HCT116 (cell line): ENCODE results near the gene TSC22D4. TPM values are rescaled to one million over a fixed set of nuclear protein-coding genes. Genes with fewer than 3 reads are reported as not detected.

Experiments
- ATAC-seq: fragments of 200-7000 bp; cut with Tn5 transposase; 2 replicates; pipeline ENCODE4 v1.9.1; 2020; ENCODE audit warnings: mild to moderate bottlenecking, moderate library complexity
- BruUV-seq: library from RNA; stranded (reverse); fragments of 400-500 nt; replicated peaks from 2 replicates; lab custom pipeline; 2021; lab: Mats Ljungman, UMichigan
- CTCF ChIA-PET: fragments of 300-600 bp; sonication (Branson Sonifier 250); formaldehyde crosslinking; loops from one replicate; lab custom pipeline; 2021; ENCODE audit warnings: antibody characterized with exemption; lab: Charles Lee
- POLR2A ChIA-PET: fragments of 300-600, 350-600 bp; sonication (Branson Sonifier 250); formaldehyde crosslinking; loops from one replicate; lab custom pipeline; 2021; ENCODE audit warnings: antibody characterized with exemption; lab: Charles Lee
- RAD21 ChIA-PET, 2 experiments: fragments of 300-600 bp; sonication (Branson Sonifier 250); formaldehyde crosslinking; loops; one replicate each; lab custom pipeline; 2023; ENCODE audit warnings: low total read pairs in 2 of 2; ENCODE audit not compliant: uncharacterized antibody in 2 of 2, unreplicated experiment in 2 of 2, low non-redundant PET in 1 of 2; lab: Charles Lee
- DNase-seq: peaks from one replicate; pipeline ENCODE4 v3.0.0-alpha.2; 2010; ENCODE audit warnings: low read depth, low spot score
- H2AFZ ChIP-seq: fragments of 200-600 bp; shearing (Covaris generic), sonication (generic); 2 replicates; pipeline ENCODE4 v1.6.1; 2017; ENCODE audit warnings: low read depth, mixed run types, mixed read lengths, antibody characterized with exemption, low read length; ENCODE audit not compliant: poor library complexity, severe bottlenecking
- H3K27ac ChIP-seq: 2 replicates; pipeline ENCODE4 v1.5.1; 2012; ENCODE audit warnings: low read depth, low read length
- H3K27me3 ChIP-seq: fragments of 200-600 bp; sonication (generic); 2 replicates; pipeline ENCODE4 v1.6.1; 2016; ENCODE audit warnings: mixed run types, low read length, mixed read lengths; ENCODE audit not compliant: insufficient read depth
- H3K36me3 ChIP-seq, 2 experiments: fragments of 200-500 bp in 1 of 2; fragments of 200-600 bp in 1 of 2; sonication (Bioruptor generic) in 1 of 2; sonication (generic) in 1 of 2; 2 replicates each; pipeline versions ENCODE4 v1.5.1 to v1.6.1; 2014 to 2016; ENCODE audit warnings: low read length in 2 of 2, inconsistent platforms in 1 of 2, mixed read lengths in 1 of 2, mixed run types in 1 of 2; ENCODE audit not compliant: insufficient read depth in 2 of 2, control insufficient read depth in 1 of 2
- H3K4me1 ChIP-seq, 2 experiments: fragments of 200-600 bp in 1 of 2; sonication (generic) in 1 of 2; 2 replicates each; pipeline versions ENCODE4 v1.5.1 to v1.6.1; 2012 to 2017; ENCODE audit warnings: low read length in 2 of 2, inconsistent platforms in 1 of 2, mild to moderate bottlenecking in 1 of 2, mixed read lengths in 1 of 2, mixed run types in 1 of 2, moderate library complexity in 1 of 2; ENCODE audit not compliant: insufficient read depth in 2 of 2, control insufficient read depth in 1 of 2
- H3K4me2 ChIP-seq: fragments of 200-600 bp; sonication (generic); 2 replicates; pipeline ENCODE4 v1.6.1; 2017; ENCODE audit warnings: mixed run types, low read length, mixed read lengths
- H3K4me3 ChIP-seq, 2 experiments: fragments of 200-600 bp in 1 of 2; sonication (generic) in 1 of 2; replicated peaks in 1 of 2; 2 replicates each; pipeline ENCODE4 v1.5.1; 2011 to 2016; ENCODE audit warnings: low read length in 2 of 2, control low read depth in 1 of 2, low read depth in 1 of 2, mild to moderate bottlenecking in 1 of 2, mixed read lengths in 1 of 2, mixed run types in 1 of 2
- H3K79me2 ChIP-seq: fragments of 200-600 bp; sonication (generic); 2 replicates; pipeline ENCODE4 v1.6.1; 2017; ENCODE audit warnings: mild to moderate bottlenecking, mixed run types, low read length, moderate library complexity, mixed read lengths; ENCODE audit not compliant: insufficient read depth
- H3K9ac ChIP-seq: fragments of 200-600 bp; sonication (generic); 2 replicates; pipeline ENCODE4 v1.6.1; 2016; ENCODE audit warnings: low read length, mixed read lengths
- H3K9me2 ChIP-seq: fragments of 200-600 bp; sonication (generic), shearing (Covaris generic); 2 replicates; pipeline ENCODE4 v1.6.1; 2017; ENCODE audit warnings: mixed run types, mild to moderate bottlenecking, moderate library complexity; ENCODE audit not compliant: insufficient read depth
- H3K9me3 ChIP-seq, 2 experiments: fragments of 200-500 bp in 1 of 2; fragments of 200-600 bp in 1 of 2; sonication (Bioruptor generic) in 1 of 2; sonication (generic) in 1 of 2; 2 replicates each; pipeline ENCODE4 v1.6.1; 2014 to 2017; ENCODE audit warnings: low read length in 2 of 2, mixed read lengths in 2 of 2, inconsistent platforms in 1 of 2, low read depth in 1 of 2, mild to moderate bottlenecking in 1 of 2, mixed run types in 1 of 2, moderate library complexity in 1 of 2; ENCODE audit not compliant: control insufficient read depth in 1 of 2, insufficient read depth in 1 of 2
- H4K20me1 ChIP-seq: fragments of 200-600 bp; sonication (generic), shearing (Covaris generic); 2 replicates; pipeline ENCODE4 v1.6.1; 2017; ENCODE audit warnings: mixed run types, mild to moderate bottlenecking, moderate library complexity; ENCODE audit not compliant: insufficient read depth
- EZH2 ChIP-seq: fragments of 200-600 bp; sonication (generic); IDR thresholded peaks from 2 replicates; pipeline ENCODE4 v1.6.1; 2017; ENCODE audit warnings: antibody characterized with exemption, mixed run types
- POLR2A ChIP-seq: IDR thresholded peaks from 2 replicates; pipeline ENCODE4 v1.7.0; 2011; ENCODE audit warnings: borderline replicate concordance; ENCODE audit not compliant: insufficient read depth, insufficient read length; ENCODE audit errors: extremely low read depth
- POLR2AphosphoS5 ChIP-seq: IDR thresholded peaks from 2 replicates; pipeline ENCODE4 v1.6.1; 2011; ENCODE audit warnings: mild to moderate bottlenecking, low read depth, low read length, moderate library complexity
- RAD21 ChIP-seq: IDR thresholded peaks from 2 replicates; pipeline ENCODE4 v1.6.1; 2012; ENCODE audit warnings: low read depth, mild to moderate bottlenecking
- SP1 ChIP-seq: IDR thresholded peaks from 2 replicates; pipeline ENCODE4 v1.6.1; 2012; ENCODE audit warnings: low read depth
- ZNF274 ChIP-seq: fragments of 200-500 bp; sonication (Bioruptor generic); IDR thresholded peaks from 2 replicates; pipeline ENCODE4 v1.6.1; 2014; ENCODE audit warnings: mild to moderate bottlenecking, low read depth, low read length, inconsistent platforms
- intact Hi-C: fragments of 100-400 bp; cut with micrococcal nuclease; formaldehyde crosslinking; loops from 2 replicates; pipeline ENCODE4 v1.10.0; 2022
- total RNA-seq: library from RNA; stranded (reverse); gene quantifications from one replicate; pipeline ENCODE4 v1.2.1, GENCODE V29; 2021; ENCODE audit not compliant: unreplicated experiment
- TF ChIP-seq, protein P1 (sequence below): IDR thresholded peaks from 2 replicates; pipeline ENCODE4 v1.6.1; 2012
- TF ChIP-seq, protein P2 (sequence below), 3 experiments: fragments of 200-600 bp in 1 of 3; sonication (generic) in 1 of 3; IDR thresholded peaks in 2 of 3; conservative IDR thresholded peaks in 1 of 3; 2 replicates each; pipeline ENCODE4 v1.5.1; 2012 to 2017; ENCODE audit warnings: low read depth in 2 of 3, low read length in 2 of 3, antibody characterized with exemption in 1 of 3, borderline replicate concordance in 1 of 3, control low read depth in 1 of 3, mild to moderate bottlenecking in 1 of 3, mixed read lengths in 1 of 3, mixed run types in 1 of 3, moderate library complexity in 1 of 3; ENCODE audit not compliant: insufficient read depth in 1 of 3

TSC22D4 gene
- total RNA-seq, 1 experiment from 2014 or later, result 36.9 TPM

DNA sequence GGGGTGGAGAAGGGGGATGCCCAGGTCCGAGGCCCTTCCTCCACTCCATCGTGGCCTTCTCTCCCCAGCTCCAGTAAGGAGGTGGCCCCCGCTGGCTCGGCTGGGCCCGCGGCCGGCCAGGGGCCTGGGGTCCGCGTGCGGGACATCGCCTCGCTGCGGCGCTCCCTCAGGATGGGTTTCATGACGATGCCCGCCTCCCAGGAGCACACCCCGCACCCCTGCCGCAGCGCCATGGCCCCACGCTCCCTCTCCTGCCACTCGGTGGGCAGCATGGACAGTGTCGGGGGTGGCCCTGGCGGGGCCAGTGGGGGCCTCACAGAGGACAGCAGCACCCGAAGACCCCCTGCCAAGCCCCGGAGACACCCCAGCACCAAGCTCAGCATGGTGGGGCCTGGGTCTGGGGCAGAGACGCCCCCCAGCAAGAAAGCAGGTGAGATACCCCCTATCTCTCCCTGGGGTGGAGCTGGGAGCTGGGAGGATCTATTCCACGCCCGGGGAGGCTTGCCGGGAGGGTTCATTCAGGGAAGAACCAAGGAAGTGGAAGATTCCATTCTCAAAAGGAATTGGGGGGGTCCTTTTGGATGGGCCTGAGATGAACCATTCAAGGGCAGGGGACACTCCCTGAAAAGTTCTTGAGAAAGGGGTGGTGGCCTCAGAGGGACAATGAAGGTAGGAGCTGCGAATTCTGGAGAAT, 7.9 kb upstream of the TSC22D4 start:
- H3K36me3 ChIP-seq, result no peaks in the 10 kb centered on the region
- BruUV-seq, result no TSS peak
- ATAC-seq (peak; percentile 28), DNase-seq (no peak)
- peaks cover 14 to 48% of the 10 kb centered on the region in 2 experiments for H3K4me1 ChIP-seq
- ChIA-PET RAD21 (no interaction called here), POLR2A (interaction anchor here (0.9 kb wide), 1 partner anchor 10 kb away, joined by 3 read pairs; no protein-coding TSS in a partner anchor), CTCF (interaction anchor here (1.0 kb wide), 1 partner anchor 18 kb away, joined by 3 read pairs; no protein-coding TSS in a partner anchor)
- H3K79me2 ChIP-seq, result no peaks in the 10 kb centered on the region
- H3K9ac ChIP-seq, result no peak overlapping the region
- H4K20me1 ChIP-seq, result no peaks in the 10 kb centered on the region
- no peaks in the 10 kb centered on the region for H3K9me3 ChIP-seq
- H3K9me2 ChIP-seq, result no peaks in the 10 kb centered on the region
- H3K27me3 ChIP-seq, result no peaks in the 10 kb centered on the region
- H3K4me2 ChIP-seq, result peak overlapping the region; percentile 59
- intact Hi-C loops, result no loop called here
- no peak overlapping the region for H2AFZ ChIP-seq
- no peak overlapping the region; a peak in 1 of 4 replicates for H3K4me3 ChIP-seq
- no peak for TF ChIP-seq RAD21
- TF ChIP-seq POLR2AphosphoS5, result peak; percentile 22; the same call in 1 of the 2 replicates
- peak overlapping the region; percentile 49; the same call in 1 of the 2 replicates for H3K27ac ChIP-seq

DNA sequence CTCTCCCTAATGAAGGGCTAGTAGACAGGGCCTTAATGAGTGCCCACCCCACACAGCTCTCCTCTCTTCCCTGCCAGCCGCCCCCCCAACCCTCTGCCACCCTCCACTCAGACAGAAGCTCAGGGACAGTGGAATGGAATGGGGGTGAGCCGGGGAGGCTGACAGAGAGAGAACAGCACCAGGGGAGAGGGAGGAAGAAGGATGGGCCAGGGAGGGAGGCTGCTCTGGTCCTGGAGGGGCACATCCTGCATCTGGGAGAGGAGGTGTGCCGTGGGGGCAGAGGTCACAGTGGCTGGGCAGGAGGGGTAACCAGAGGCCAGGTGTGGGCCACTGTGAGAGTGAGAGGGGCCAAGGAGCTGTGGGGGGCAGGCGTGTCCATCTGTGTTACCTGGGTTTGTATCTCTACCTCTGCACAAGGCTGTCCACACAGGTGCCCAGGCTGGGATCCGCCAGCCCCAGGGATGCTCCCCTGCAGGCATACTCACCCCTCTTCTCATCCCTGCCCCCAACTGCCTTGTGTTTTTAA, 7.2 kb upstream of the TSC22D4 start:
- H3K9me2 ChIP-seq, result no peaks in the 10 kb centered on the region
- no peak overlapping the region for H2AFZ ChIP-seq
- ChIA-PET RAD21 (no interaction called here), CTCF (no interaction called here), POLR2A (no interaction called here)
- DNase-seq, result no peak
- H3K9me3 ChIP-seq, result no peaks in the 10 kb centered on the region
- BruUV-seq, result no TSS peak
- intact Hi-C loops, result no loop called here
- TF ChIP-seq, protein P1, sequence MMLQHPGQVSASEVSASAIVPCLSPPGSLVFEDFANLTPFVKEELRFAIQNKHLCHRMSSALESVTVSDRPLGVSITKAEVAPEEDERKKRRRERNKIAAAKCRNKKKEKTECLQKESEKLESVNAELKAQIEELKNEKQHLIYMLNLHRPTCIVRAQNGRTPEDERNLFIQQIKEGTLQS, result no peak
- no peak for TF ChIP-seq ZNF274
- TF ChIP-seq POLR2AphosphoS5, result no peak
- TF ChIP-seq SP1, result no peak
- no peak for TF ChIP-seq POLR2A
- TF ChIP-seq, protein P2, sequence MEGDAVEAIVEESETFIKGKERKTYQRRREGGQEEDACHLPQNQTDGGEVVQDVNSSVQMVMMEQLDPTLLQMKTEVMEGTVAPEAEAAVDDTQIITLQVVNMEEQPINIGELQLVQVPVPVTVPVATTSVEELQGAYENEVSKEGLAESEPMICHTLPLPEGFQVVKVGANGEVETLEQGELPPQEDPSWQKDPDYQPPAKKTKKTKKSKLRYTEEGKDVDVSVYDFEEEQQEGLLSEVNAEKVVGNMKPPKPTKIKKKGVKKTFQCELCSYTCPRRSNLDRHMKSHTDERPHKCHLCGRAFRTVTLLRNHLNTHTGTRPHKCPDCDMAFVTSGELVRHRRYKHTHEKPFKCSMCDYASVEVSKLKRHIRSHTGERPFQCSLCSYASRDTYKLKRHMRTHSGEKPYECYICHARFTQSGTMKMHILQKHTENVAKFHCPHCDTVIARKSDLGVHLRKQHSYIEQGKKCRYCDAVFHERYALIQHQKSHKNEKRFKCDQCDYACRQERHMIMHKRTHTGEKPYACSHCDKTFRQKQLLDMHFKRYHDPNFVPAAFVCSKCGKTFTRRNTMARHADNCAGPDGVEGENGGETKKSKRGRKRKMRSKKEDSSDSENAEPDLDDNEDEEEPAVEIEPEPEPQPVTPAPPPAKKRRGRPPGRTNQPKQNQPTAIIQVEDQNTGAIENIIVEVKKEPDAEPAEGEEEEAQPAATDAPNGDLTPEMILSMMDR (IDR thresholded peaks at IDR 0.05 in 2 of 3, conservative IDR thresholded peaks at IDR 0.05 in 1 of 3; ENCODE audit: borderline replicate concordance in 1 of 3, insufficient read depth in 1 of 3, low read depth in 2 of 3, low read length in 2 of 3), result no peak
- TF ChIP-seq EZH2, result no peak
- ATAC-seq, result no peak
- H3K79me2 ChIP-seq, result no peaks in the 10 kb centered on the region
- no peaks in the 10 kb centered on the region for H4K20me1 ChIP-seq
- H3K9ac ChIP-seq, result no peak overlapping the region
- H3K27me3 ChIP-seq, result no peaks in the 10 kb centered on the region
- H3K4me1 ChIP-seq, result peaks cover 14 to 48% of the 10 kb centered on the region in 2 experiments
- H3K4me2 ChIP-seq, result peak overlapping the region; percentile 59; the same call in 1 of the 2 replicates
- no peak overlapping the region for H3K4me3 ChIP-seq
- H3K36me3 ChIP-seq, result no peaks in the 10 kb centered on the region
- peak overlapping the region; percentile 49; the same call in 1 of the 2 replicates for H3K27ac ChIP-seq
